HepG2 (cell line): ENCODE data around the gene COL18A1. TPM values are rescaled to one million over a fixed set of nuclear protein-coding genes. Genes with fewer than 3 reads are reported as not detected.

ENCODE experiments used
- BCLAF1 ChIP-seq: fragments of 450-650 bp; IDR thresholded peaks from 2 replicates; pipeline ENCODE4 v1.6.1; 2017; ENCODE audit warnings: mild to moderate bottlenecking
- HES4 ChIP-seq: sonication (generic); formaldehyde crosslinking; IDR thresholded peaks from 2 replicates; pipeline ENCODE4 v1.9.0; 2021; ENCODE audit warnings: mild to moderate bottlenecking, missing genetic modification reagents, borderline replicate concordance
- MAFF ChIP-seq: IDR thresholded peaks from 2 replicates; pipeline ENCODE4 v1.6.1; 2011; ENCODE audit warnings: low read depth, low read length, improper control_type of control experiment
- NR3C1 ChIP-seq: sonication (generic); formaldehyde crosslinking; IDR thresholded peaks from 2 replicates; pipeline ENCODE4 v1.4.0; 2020; ENCODE audit warnings: missing genetic modification reagents
- PPARG ChIP-seq: conservative IDR thresholded peaks from 2 replicates; pipeline ENCODE4 v1.6.1; 2016; ENCODE audit warnings: missing biosample characterization, missing genetic modification reagents
- TBX3 ChIP-seq: fragments of 450-650 bp; IDR thresholded peaks from 2 replicates; pipeline ENCODE4 v1.6.1; 2017; ENCODE audit warnings: antibody characterized with exemption, mild to moderate bottlenecking, inconsistent platforms, borderline replicate concordance
- WIZ ChIP-seq: sonication (generic); formaldehyde crosslinking; IDR thresholded peaks from 2 replicates; pipeline ENCODE4 v1.5.1; 2020; ENCODE audit warnings: mild to moderate bottlenecking, missing genetic modification reagents
- XRCC5 ChIP-seq: fragments of 200-400 bp; formaldehyde crosslinking; optimal IDR thresholded peaks from 2 replicates; pipeline ENCODE3; 2017; ENCODE audit warnings: mild to moderate bottlenecking, low read length
- YEATS2 ChIP-seq: sonication (generic); formaldehyde crosslinking; IDR thresholded peaks from 2 replicates; pipeline ENCODE4 v1.4.0; 2020; ENCODE audit warnings: missing genetic modification reagents, borderline replicate concordance
- ZNF101 ChIP-seq: sonication (generic); formaldehyde crosslinking; IDR thresholded peaks from 2 replicates; pipeline ENCODE4 v1.4.0; 2020; ENCODE audit warnings: mild to moderate bottlenecking, low read depth, missing genetic modification reagents, borderline replicate concordance
- ZNF34 ChIP-seq: sonication (generic); formaldehyde crosslinking; IDR thresholded peaks from 2 replicates; pipeline ENCODE4 v1.4.0; 2020; ENCODE audit warnings: mild to moderate bottlenecking, missing genetic modification reagents, borderline replicate concordance
- ZNF431 ChIP-seq: sonication (generic); formaldehyde crosslinking; IDR thresholded peaks from 2 replicates; pipeline ENCODE4 v1.9.0; 2022; ENCODE audit warnings: missing genetic modification reagents, low read depth, mild to moderate bottlenecking, borderline replicate concordance
- ZNF512B ChIP-seq: sonication (generic); formaldehyde crosslinking; IDR thresholded peaks from 2 replicates; pipeline ENCODE4 v1.5.1; 2020; ENCODE audit warnings: missing genetic modification reagents, mild to moderate bottlenecking, borderline replicate concordance
- ZNF639 ChIP-seq: conservative IDR thresholded peaks from 2 replicates; pipeline ENCODE4 v1.6.1; 2018; ENCODE audit warnings: missing genetic modification reagents
- ZNF691 ChIP-seq: sonication (generic); formaldehyde crosslinking; IDR thresholded peaks from 2 replicates; pipeline ENCODE4 v1.4.0; 2020; ENCODE audit warnings: missing genetic modification reagents, low read depth, mild to moderate bottlenecking, borderline replicate concordance
- polyA plus RNA-seq, 8 experiments: library from polyadenylated mRNA; depleted of rRNA in 3 of 8; stranded (reverse) in 7 of 8; unstranded in 1 of 8; fragments of >200 nt; fragmentation: Illumina TruSeq in 4 of 8; extraction: Trizol in 4 of 8; gene quantifications; 2 replicates each; pipeline versions ENCODE4 v1.2.1 to v1.2.3, GENCODE V29; 2011 to 2016; ENCODE audit warnings: low read depth in 4 of 8, missing spikeins in 1 of 8, mixed read lengths in 1 of 8; ENCODE audit not compliant: insufficient read depth in 1 of 8
- total RNA-seq, 5 experiments: library from RNA; depleted of rRNA; stranded (reverse); fragments of >200 nt; fragmentation: Illumina TruSeq; extraction: Trizol; gene quantifications; 2 replicates each; pipeline ENCODE4 v1.2.3, GENCODE V29; 2016; ENCODE audit warnings: low read depth in 1 of 5
- TF ChIP-seq, protein P1 (sequence below): sonication (generic); formaldehyde crosslinking; IDR thresholded peaks from 2 replicates; pipeline ENCODE4 v1.8.0; 2022; ENCODE audit warnings: mild to moderate bottlenecking, missing genetic modification reagents, borderline replicate concordance
- TF ChIP-seq, protein P2 (sequence below): sonication (generic); formaldehyde crosslinking; IDR thresholded peaks from 2 replicates; pipeline ENCODE4 v1.5.0; 2020; ENCODE audit warnings: missing genetic modification reagents

COL18A1 gene
- total and polyA plus RNA-seq, 2 of the 13 experiments (the other 11 are each of a cell fraction or from before 2014, with no cell fraction given), result 79.0 to 102 TPM

DNA sequence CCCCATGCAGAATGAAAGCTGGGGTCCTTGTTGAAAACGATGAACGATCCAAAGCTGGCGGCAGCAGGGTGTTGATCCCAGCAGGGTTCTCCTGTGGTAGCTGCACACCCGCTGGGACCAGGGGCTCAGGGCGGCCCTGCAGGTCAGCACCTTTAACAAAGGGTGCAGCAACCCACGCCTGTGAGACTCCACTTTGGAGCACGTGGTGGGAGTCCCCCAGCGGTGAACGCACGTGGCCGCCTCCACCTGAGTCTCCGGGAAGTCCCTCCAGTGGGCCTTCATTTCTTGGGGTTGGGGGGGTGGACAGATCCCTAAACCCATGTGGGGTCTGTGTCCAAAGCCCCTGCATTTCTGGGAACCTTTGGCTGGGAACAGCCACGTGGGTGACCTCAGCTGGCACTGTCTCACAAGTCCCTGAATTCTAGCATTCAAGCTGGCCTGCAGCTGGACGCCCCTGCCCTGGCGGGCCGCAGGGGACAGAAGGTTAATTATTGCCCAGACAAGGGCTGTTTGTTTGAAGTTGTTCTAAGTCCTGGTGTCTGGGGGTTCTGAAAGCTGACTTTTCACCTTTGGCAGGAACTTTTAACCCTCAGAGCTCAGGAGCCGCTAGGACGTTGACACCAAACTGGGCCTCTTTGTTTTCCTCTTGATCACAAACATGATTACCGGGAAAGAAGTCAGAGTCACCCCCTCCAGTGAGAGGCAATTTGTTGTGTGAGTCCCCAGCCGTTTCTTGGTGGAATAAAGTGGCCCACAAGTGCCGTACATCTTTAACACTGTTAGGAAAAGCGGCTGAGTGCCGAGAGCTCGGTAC is 64.5 kb downstream of the COL18A1 start (continued):
- TF ChIP-seq, protein P1, sequence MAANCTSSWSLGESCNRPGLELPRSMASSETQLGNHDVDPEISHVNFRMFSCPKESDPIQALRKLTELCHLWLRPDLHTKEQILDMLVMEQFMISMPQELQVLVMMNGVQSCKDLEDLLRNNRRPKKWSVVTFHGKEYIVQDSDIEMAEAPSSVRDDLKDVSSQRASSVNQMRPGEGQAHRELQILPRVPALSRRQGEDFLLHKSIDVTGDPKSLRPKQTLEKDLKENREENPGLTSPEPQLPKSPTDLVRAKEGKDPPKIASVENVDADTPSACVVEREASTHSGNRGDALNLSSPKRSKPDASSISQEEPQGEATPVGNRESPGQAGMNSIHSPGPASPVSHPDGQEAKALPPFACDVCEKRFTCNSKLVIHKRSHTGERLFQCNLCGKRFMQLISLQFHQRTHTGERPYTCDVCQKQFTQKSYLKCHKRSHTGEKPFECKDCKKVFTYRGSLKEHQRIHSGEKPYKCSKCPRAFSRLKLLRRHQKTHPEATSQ, result peak; percentile 68; the same call in 1 of the 2 replicates
- TF ChIP-seq YEATS2 (CRISPR knock-in tag) (no peak), BCLAF1 (no peak), ZNF101 (CRISPR knock-in tag) (no peak), ZNF431 (CRISPR knock-in tag) (no peak), WIZ (CRISPR knock-in tag) (no peak), TBX3 (peak; percentile 78; the same call in 1 of the 2 replicates), HES4 (CRISPR knock-in tag) (no peak), XRCC5 (peak; percentile 65), ZNF691 (peak; percentile 18; the same call in 1 of the 2 replicates), ZNF34 (CRISPR knock-in tag) (0 out of 2 replicates have a peak, but pooled peaks have one; percentile 50), ZNF639 (peak; percentile 27; the same call in 1 of the 2 replicates), MAFF (peak; percentile 33; the same call in 1 of the 2 replicates), ZNF512B (CRISPR knock-in tag) (no peak), NR3C1 (no peak), PPARG (CRISPR knock-in tag) (peak; percentile 90)
- TF ChIP-seq, protein P2, sequence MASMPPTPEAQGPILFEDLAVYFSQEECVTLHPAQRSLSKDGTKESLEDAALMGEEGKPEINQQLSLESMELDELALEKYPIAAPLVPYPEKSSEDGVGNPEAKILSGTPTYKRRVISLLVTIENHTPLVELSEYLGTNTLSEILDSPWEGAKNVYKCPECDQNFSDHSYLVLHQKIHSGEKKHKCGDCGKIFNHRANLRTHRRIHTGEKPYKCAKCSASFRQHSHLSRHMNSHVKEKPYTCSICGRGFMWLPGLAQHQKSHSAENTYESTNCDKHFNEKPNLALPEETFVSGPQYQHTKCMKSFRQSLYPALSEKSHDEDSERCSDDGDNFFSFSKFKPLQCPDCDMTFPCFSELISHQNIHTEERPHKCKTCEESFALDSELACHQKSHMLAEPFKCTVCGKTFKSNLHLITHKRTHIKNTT (CRISPR knock-in tag), result no peak
